Left ventricle myocardium inferior (tissue), 1 donor: Measurements from ENCODE around the gene TMEM163. TPM values are rescaled to one million over a fixed set of nuclear protein-coding genes. Genes with fewer than 3 reads are reported as not detected.

Experiments used
- DNase-seq: peaks from one replicate; pipeline ENCODE4 v3.0.0-alpha.2; 2020
- H3K27ac ChIP-seq: fragments of 200-600 bp; replicated peaks from 2 replicates; pipeline ENCODE4 v1.8.0; 2021
- H3K27me3 ChIP-seq: fragments of 200-600 bp; 2 replicates; pipeline ENCODE4 v1.8.0; 2021; ENCODE audit warnings: low read depth
- H3K36me3 ChIP-seq: fragments of 200-600 bp; 2 replicates; pipeline ENCODE4 v1.8.0; 2021
- H3K4me1 ChIP-seq: fragments of 200-600 bp; 2 replicates; pipeline ENCODE4 v1.8.0; 2021
- H3K4me3 ChIP-seq: fragments of 200-600 bp; 2 replicates; pipeline ENCODE4 v1.8.0; 2021; ENCODE audit warnings: mild to moderate bottlenecking, moderate library complexity
- H3K9me3 ChIP-seq: fragments of 200-600 bp; replicated peaks from 2 replicates; pipeline ENCODE4 v1.8.0; 2021
- CTCF ChIP-seq: fragments of 200-600 bp; IDR thresholded peaks from 2 replicates; pipeline ENCODE4 v1.8.0; 2021; ENCODE audit warnings: antibody characterized with exemption, mild to moderate bottlenecking, borderline replicate concordance
- intact Hi-C: fragments of 100-400 bp; cut with micrococcal nuclease; formaldehyde crosslinking; loops from one replicate; pipeline ENCODE4 v1.11.0; 2022
- total RNA-seq: library from RNA; stranded (reverse); fragmentation: NEBNext Ultra II Directional; extraction: Animal tissue kit (Norgen Biotek cat#: 25700); gene quantifications from one replicate; pipeline ENCODE4 v1.2.1, GENCODE V29; 2021
- donor health status: DM: no; HTN: yes; CAD: no; lungs with severe emphysema.

TMEM163 gene
- total RNA-seq, 1 donor from 2014 or later, result 0.22 TPM

GRCh38 chr2:134457353-134457752 lies 261.4 kb downstream of the TMEM163 start:
- H3K36me3 ChIP-seq, result no peaks in the 10 kb centered on the region

GRCh38 chr2:134455426-134455825 lies 263.4 kb downstream of the TMEM163 start:
- no peak overlapping the region for H3K27ac ChIP-seq
- no peaks in the 10 kb centered on the region for H3K9me3 ChIP-seq
- intact Hi-C loops, result no loop called here
- no peak overlapping the region for H3K4me3 ChIP-seq
- H3K27me3 ChIP-seq, result no peaks in the 10 kb centered on the region
- DNase-seq, result no peak
- H3K4me1 ChIP-seq, result peaks cover 4% of the 10 kb centered on the region
- no peaks in the 10 kb centered on the region for H3K36me3 ChIP-seq
- no peak for TF ChIP-seq CTCF

More at GRCh38 chr2:134457353-134457752, 261.4 kb downstream of the TMEM163 start:
- no peaks in the 10 kb centered on the region for H3K9me3 ChIP-seq
- intact Hi-C loops, result no loop called here
- H3K27ac ChIP-seq, result no peak overlapping the region
- TF ChIP-seq CTCF, result no peak
- no peaks in the 10 kb centered on the region for H3K27me3 ChIP-seq
- H3K4me3 ChIP-seq, result no peak overlapping the region
- peaks cover 4% of the 10 kb centered on the region for H3K4me1 ChIP-seq
- no peak for DNase-seq

- intact Hi-C loops, result no loop called here
- no peak for TF ChIP-seq CTCF
- no peak for DNase-seq
These were observed 263.9 kb downstream of the TMEM163 start for GRCh38 chr2:134454931-134455330.

GRCh38 chr2:134454426-134454825 lies 264.4 kb downstream of the TMEM163 start:
- H3K4me3 ChIP-seq, result no peak overlapping the region
- no peaks in the 10 kb centered on the region for H3K27me3 ChIP-seq
- peaks cover 4% of the 10 kb centered on the region for H3K4me1 ChIP-seq
- no peak for DNase-seq
- intact Hi-C loops, result no loop called here
- TF ChIP-seq CTCF, result no peak
- H3K27ac ChIP-seq, result no peak overlapping the region
- H3K36me3 ChIP-seq, result peaks cover 6% of the 10 kb centered on the region
- H3K9me3 ChIP-seq, result no peaks in the 10 kb centered on the region

More at GRCh38 chr2:134454931-134455330, 263.9 kb downstream of the TMEM163 start:
- H3K9me3 ChIP-seq, result no peaks in the 10 kb centered on the region
- H3K4me1 ChIP-seq, result peaks cover 4% of the 10 kb centered on the region
- no peak overlapping the region for H3K4me3 ChIP-seq
- H3K36me3 ChIP-seq, result peaks cover 4% of the 10 kb centered on the region
- H3K27me3 ChIP-seq, result no peaks in the 10 kb centered on the region
- no peak overlapping the region for H3K27ac ChIP-seq

- Histone ChIP-seq H3K4me3 (no peak overlapping the region), H3K4me1 (peaks cover 4% of the 10 kb centered on the region), H3K27me3 (no peaks in the 10 kb centered on the region), H3K36me3 (peaks cover 10% of the 10 kb centered on the region), H3K27ac (no peak overlapping the region), H3K9me3 (no peaks in the 10 kb centered on the region)
- no peak for TF ChIP-seq CTCF
- no peak for DNase-seq
- intact Hi-C loops, result no loop called here
These were observed 264.8 kb downstream of the TMEM163 start for GRCh38 chr2:134453973-134454372.
